NCI-H146 treated with DMSO at 0.1 percent for 48 hours (cell line): Measurements from ENCODE around the gene CHAC2.
"Not testable (repeated sequence)": the region's sequence is repeated elsewhere in the genome, so short reads cannot be mapped to it uniquely, and the experiment has no call there.

Experiments used
- DNase-seq: peaks from one replicate; lab custom pipeline; 2025; ENCODE audit not compliant: unreplicated experiment; lab: John Stamatoyannopoulos, UW

The CHAC2 gene

GRCh38 chr2:53777134-53777533, 9.5 kb downstream of the CHAC2 start:
- DNase-seq = no peak

- no peak for DNase-seq
Measured at GRCh38 chr2:53778536-53779162, 11.0 kb downstream of the CHAC2 start.

GRCh38 chr2:53780056-53780455, 12.5 kb downstream of the CHAC2 start:
- DNase-seq = no peak

- DNase-seq = no peak
Measured at GRCh38 chr2:53782676-53783075, 15.1 kb downstream of the CHAC2 start.

GRCh38 chr2:53784436-53784835, 16.8 kb downstream of the CHAC2 start:
- no peak for DNase-seq

- DNase-seq = no peak
Measured at GRCh38 chr2:53785366-53785765, 17.8 kb downstream of the CHAC2 start.

- DNase-seq = no peak
Measured at GRCh38 chr2:53786352-53786704, 18.7 kb downstream of the CHAC2 start.

GRCh38 chr2:53786705-53787613, 19.4 kb downstream of the CHAC2 start, which contains the start of the genes ASB3 and ERLEC1:
Gene ASB3, minus strand, starts transcription at chr2:53786953. Its CDS starts 21,381 bp downstream, at chr2:53765572.
Gene ERLEC1, plus strand, starts transcription at chr2:53787044. Its CDS starts 167 bp downstream, at chr2:53787211.
- DNase-seq = peak; percentile 77

GRCh38 chr2:53787614-53788289, 20.1 kb downstream of the CHAC2 start:
- no peak for DNase-seq

- DNase-seq = no peak
Measured at GRCh38 chr2:53793261-53793660, 25.7 kb downstream of the CHAC2 start.

- DNase-seq = no peak
Measured at GRCh38 chr2:53793821-53794220, 26.2 kb downstream of the CHAC2 start.

GRCh38 chr2:53801547-53801946, 33.9 kb downstream of the CHAC2 start:
- DNase-seq = no peak

- no peak for DNase-seq
Measured at GRCh38 chr2:53802617-53803151, 35.1 kb downstream of the CHAC2 start.

- no peak for DNase-seq
Measured at GRCh38 chr2:53811601-53812000, 44.0 kb downstream of the CHAC2 start.

GRCh38 chr2:53813151-53813550, 45.5 kb downstream of the CHAC2 start:
- no peak for DNase-seq

- no peak for DNase-seq
Measured at GRCh38 chr2:53818854-53819435, 51.3 kb downstream of the CHAC2 start.

- DNase-seq = no peak
Measured at GRCh38 chr2:53819634-53820033, 52.0 kb downstream of the CHAC2 start.

GRCh38 chr2:53820048-53820447, 52.4 kb downstream of the CHAC2 start:
- DNase-seq = no peak

- DNase-seq = no peak
Measured at GRCh38 chr2:53820711-53821110, 53.1 kb downstream of the CHAC2 start.

GRCh38 chr2:53821810-53822209, 54.2 kb downstream of the CHAC2 start:
- DNase-seq = no peak

GRCh38 chr2:53823639-53824038, 56.0 kb downstream of the CHAC2 start:
- not testable (repeated sequence) for DNase-seq
